CD4-positive, alpha-beta memory T cell (primary cell): ENCODE data around the gene IRAK1. TPM values are rescaled to one million over a fixed set of nuclear protein-coding genes. Genes with fewer than 3 reads are reported as not detected.

Experiments
- CTCF ChIA-PET: fragments of 350-600 bp; sonication (Branson Sonifier 250); formaldehyde crosslinking; loops from one replicate; lab custom pipeline; 2021; ENCODE audit warnings: inconsistent platforms; ENCODE audit not compliant: partially characterized antibody; lab: Charles Lee
- POLR2A ChIA-PET: fragments of 350-600 bp; sonication (Branson Sonifier 250); formaldehyde crosslinking; loops from one replicate; lab custom pipeline; 2021; ENCODE audit not compliant: partially characterized antibody; lab: Charles Lee
- DNase-seq, 5 donors: peaks; one replicate each; pipeline versions ENCODE4 v3.0.0 to v3.0.0-alpha.2; 2020 to 2022; ENCODE audit warnings: mixed read lengths in 1 of 5
- H3K27ac ChIP-seq: one replicate; pipeline ENCODE4 v1.7.0; 2013; ENCODE audit warnings: low read depth, low read length
- H3K27me3 ChIP-seq: 2 replicates; pipeline ENCODE4 v1.7.0; 2013; ENCODE audit warnings: mild to moderate bottlenecking, low read length, moderate library complexity; ENCODE audit not compliant: insufficient read depth
- H3K36me3 ChIP-seq: 2 replicates; pipeline ENCODE4 v1.7.0; 2013; ENCODE audit warnings: mild to moderate bottlenecking, low read length, moderate library complexity; ENCODE audit not compliant: insufficient read depth
- H3K4me1 ChIP-seq: 2 replicates; pipeline ENCODE4 v1.7.0; 2013; ENCODE audit warnings: mild to moderate bottlenecking, low read length, moderate library complexity; ENCODE audit not compliant: insufficient read depth
- H3K4me3 ChIP-seq, 2 donors: one replicate each; pipeline ENCODE4 v1.7.0; 2013; ENCODE audit warnings: low read length in 2 of 2, mild to moderate bottlenecking in 1 of 2
- H3K9me3 ChIP-seq, 2 donors: one replicate each; pipeline ENCODE4 v1.7.0; 2013; ENCODE audit warnings: low read length in 2 of 2, control low read depth in 1 of 2; ENCODE audit not compliant: control insufficient read depth in 1 of 2
- H3K27ac Mint-ChIP-seq, 7 donors: one replicate each; pipeline ENCODE4 v1.8.0; 2020 to 2021; ENCODE audit warnings: mixed read lengths in 7 of 7, mild to moderate bottlenecking in 6 of 7, inconsistent platforms in 3 of 7, moderate library complexity in 3 of 7
- H3K27me3 Mint-ChIP-seq, 2 donors: one replicate each; pipeline ENCODE4 v1.8.0; 2020 to 2021; ENCODE audit warnings: mixed read lengths in 2 of 2
- H3K36me3 Mint-ChIP-seq, 2 donors: one replicate each; pipeline ENCODE4 v1.8.0; 2020 to 2021; ENCODE audit warnings: mixed read lengths in 2 of 2, inconsistent platforms in 1 of 2, mild to moderate bottlenecking in 1 of 2
- H3K4me1 Mint-ChIP-seq, 4 donors: one replicate each; pipeline ENCODE4 v1.8.0; 2020 to 2021; ENCODE audit warnings: mixed read lengths in 4 of 4, mild to moderate bottlenecking in 1 of 4
- H3K4me3 Mint-ChIP-seq, 8 donors: one replicate each; pipeline ENCODE4 v1.8.0; 2020 to 2021; ENCODE audit warnings: mixed read lengths in 8 of 8, mild to moderate bottlenecking in 7 of 8, moderate library complexity in 6 of 8, inconsistent platforms in 3 of 8
- H3K9me3 Mint-ChIP-seq, 8 donors: one replicate each; pipeline ENCODE4 v1.8.0; 2020 to 2021; ENCODE audit warnings: mixed read lengths in 8 of 8, mild to moderate bottlenecking in 5 of 8, inconsistent platforms in 3 of 8, moderate library complexity in 1 of 8
- intact Hi-C: fragments of 100-400 bp; cut with micrococcal nuclease; formaldehyde crosslinking; loops from one replicate; pipeline ENCODE4 v1.15.1; 2023
- polyA plus RNA-seq, 2 donors: library from polyadenylated mRNA; unstranded; fragments of 300-500 nt; fragmentation: Illumina TruSeq; gene quantifications; one replicate each; pipeline ENCODE4 v1.2.3, GENCODE V29; 2021
- total RNA-seq, 2 experiments: library from RNA; stranded (reverse); gene quantifications; one replicate each; pipeline ENCODE4 v1.2.3, GENCODE V29; 2021

IRAK1 gene
- total and polyA plus RNA-seq, 4 experiments from 2014 or later: 38.1 to 74.5 (median 65.7) TPM

DNA sequence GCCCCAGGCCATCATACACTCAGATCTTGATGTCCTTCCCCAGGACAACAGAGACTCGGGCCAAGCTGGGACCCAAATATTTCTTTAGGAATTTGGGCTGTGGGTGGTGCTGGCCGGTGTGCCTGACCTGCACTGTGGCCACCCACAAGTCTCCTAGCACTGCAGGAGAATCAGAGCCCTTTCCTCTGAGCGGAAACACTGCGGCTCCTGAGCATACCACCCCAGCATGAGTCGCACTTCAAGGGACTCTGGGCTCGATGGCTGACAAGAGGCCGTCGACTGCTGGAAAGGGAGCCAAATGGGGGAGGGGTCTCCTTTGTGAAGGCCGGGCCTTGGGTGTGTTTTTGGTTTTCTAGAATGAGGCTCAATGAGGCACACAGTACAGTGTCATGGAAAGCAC lies 13.0 kb upstream of the IRAK1 start:
- Histone ChIP-seq H3K27ac (no peak overlapping the region), H3K36me3 (peaks cover 24% of the 10 kb centered on the region), H3K4me3 (no peak overlapping the region), H3K4me1 (no peaks in the 10 kb centered on the region), H3K9me3 (no peaks in the 10 kb centered on the region), H3K27me3 (no peaks in the 10 kb centered on the region)
- DNase-seq: no peak
- CTCF ChIA-PET: no interaction called here
- Mint-ChIP-seq H3K36me3 (peaks cover 4 to 48% of the 10 kb centered on the region in 2 donors), H3K27me3 (no peaks in the 10 kb centered on the region), H3K27ac (peak overlapping the region in 1 of 7 donors; percentile 76), H3K4me1 (peaks cover 11 to 27% (median 16%) of the 10 kb centered on the region in 4 donors), H3K9me3 (no peaks in the 10 kb centered on the region), H3K4me3 (no peak overlapping the region)
- intact Hi-C loops: no loop called here
- POLR2A ChIA-PET: no interaction called here

DNA sequence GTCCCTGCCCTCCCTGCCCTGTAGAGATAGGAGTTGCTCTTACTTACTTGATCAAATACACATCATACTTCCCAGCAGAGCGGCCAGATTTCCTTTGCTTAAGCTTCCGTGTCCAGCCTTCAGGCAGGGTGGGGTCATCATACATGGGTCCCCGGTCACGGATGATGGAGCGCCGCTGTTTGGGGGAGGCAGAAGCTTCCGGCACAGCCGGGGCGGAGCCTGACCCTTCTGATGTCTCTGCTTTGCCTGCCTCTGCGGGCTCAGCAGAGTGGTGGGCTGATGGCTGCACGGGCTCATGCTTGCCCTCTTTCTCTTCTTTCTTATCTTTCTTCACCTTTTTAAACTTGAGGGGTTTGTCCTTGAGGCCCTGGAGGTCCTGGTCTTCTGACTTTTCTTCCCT lies 12.5 kb upstream of the IRAK1 start:
- peaks cover 24% of the 10 kb centered on the region for H3K36me3 ChIP-seq
- Mint-ChIP-seq H3K27ac (peak overlapping the region in 1 of 7 donors; percentile 12), H3K4me1 (peaks cover 9 to 24% (median 15%) of the 10 kb centered on the region in 4 donors)

DNA sequence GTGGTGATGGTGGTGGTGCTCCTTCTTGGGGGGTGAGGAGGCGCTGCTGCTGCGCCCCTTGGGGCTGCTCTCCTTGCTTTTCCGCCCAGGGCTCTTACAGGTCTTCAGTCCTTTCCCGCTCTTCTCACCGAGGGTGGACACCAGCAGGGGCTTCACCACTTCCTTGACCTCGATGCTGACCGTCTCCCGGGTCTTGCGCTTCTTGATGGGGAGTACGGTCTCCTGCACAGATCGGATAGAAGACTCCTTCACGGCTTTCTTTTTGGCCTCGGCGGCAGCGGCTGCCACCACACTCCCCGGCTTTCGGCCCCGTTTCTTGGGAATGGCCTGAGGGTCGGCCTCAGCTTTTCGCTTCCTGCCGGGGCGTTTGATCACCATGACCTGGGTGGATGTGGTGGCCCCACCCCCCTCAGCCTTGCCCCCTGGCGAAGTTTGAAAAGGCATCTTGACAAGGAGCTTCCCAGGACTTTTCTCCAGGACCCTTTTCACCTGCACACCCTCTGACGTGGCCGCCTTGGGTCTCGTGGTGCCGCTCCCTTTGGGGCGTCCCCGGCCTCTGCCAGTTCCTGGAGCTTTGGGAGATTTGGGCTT lies 11.1 kb upstream of the IRAK1 start:
- POLR2A ChIA-PET: interaction anchor here (0.6 to 1.2 kb wide), 2 partner anchors 11 to 271 kb away, joined by 3 to 4 read pairs; partner anchors contain the start of gene IRAK1
- intact Hi-C loops: no loop called here

More for the DNA sequence above, 12.5 kb upstream of the IRAK1 start:
- intact Hi-C loops: no loop called here
- H3K4me3 Mint-ChIP-seq: no peak overlapping the region
- peaks cover 4 to 52% of the 10 kb centered on the region in 2 donors for H3K36me3 Mint-ChIP-seq
- Histone ChIP-seq H3K27me3 (no peaks in the 10 kb centered on the region), H3K4me3 (no peak overlapping the region), H3K27ac (no peak overlapping the region), H3K4me1 (no peaks in the 10 kb centered on the region), H3K9me3 (no peaks in the 10 kb centered on the region)
- CTCF ChIA-PET: no interaction called here
- POLR2A ChIA-PET: no interaction called here
- no peaks in the 10 kb centered on the region for H3K9me3 Mint-ChIP-seq
- H3K27me3 Mint-ChIP-seq: no peaks in the 10 kb centered on the region
- DNase-seq: no peak

DNA sequence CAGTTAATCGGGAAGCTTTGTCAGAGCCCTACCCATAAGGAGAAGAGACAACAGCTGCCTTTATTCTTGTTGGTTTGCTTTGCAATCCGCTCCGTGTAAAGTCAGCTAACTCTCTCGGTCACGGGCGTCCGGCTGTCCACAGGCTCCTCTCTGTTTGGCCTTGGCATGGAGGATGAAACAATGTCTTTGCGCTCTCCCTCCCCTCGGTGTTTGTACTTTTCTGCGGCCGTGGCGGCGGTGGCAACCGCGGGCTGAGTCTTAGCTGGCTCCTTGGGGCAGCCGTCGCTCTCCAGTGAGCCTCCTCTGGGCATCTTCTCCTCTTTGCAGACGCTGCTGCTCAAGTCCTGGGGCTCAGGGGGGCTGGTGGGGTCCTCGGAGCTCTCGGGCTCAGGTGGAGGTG lies 10.6 kb upstream of the IRAK1 start:
- no peak overlapping the region for H3K4me3 Mint-ChIP-seq
- H3K36me3 Mint-ChIP-seq: peaks cover 4 to 47% of the 10 kb centered on the region in 2 donors
- H3K27ac Mint-ChIP-seq: no peak overlapping the region
- H3K4me3 ChIP-seq: no peak overlapping the region
- CTCF ChIA-PET: interaction anchor here (1.6 kb wide), 1 partner anchor 107 kb away, joined by 3 read pairs; no protein-coding TSS in a partner anchor
- peaks cover 6 to 14% (median 8%) of the 10 kb centered on the region in 4 donors for H3K4me1 Mint-ChIP-seq
- H3K27me3 ChIP-seq: no peaks in the 10 kb centered on the region
- POLR2A ChIA-PET: interaction anchor here (1.2 kb wide), 1 partner anchor 10 kb away, joined by 3 read pairs; the partner anchor contains the start of gene IRAK1
- no peak for DNase-seq
- peaks cover 24% of the 10 kb centered on the region for H3K36me3 ChIP-seq
- H3K4me1 ChIP-seq: no peaks in the 10 kb centered on the region
- no peaks in the 10 kb centered on the region for H3K9me3 Mint-ChIP-seq
- no peak overlapping the region for H3K27ac ChIP-seq
- intact Hi-C loops: no loop called here
- H3K27me3 Mint-ChIP-seq: no peaks in the 10 kb centered on the region
- no peaks in the 10 kb centered on the region for H3K9me3 ChIP-seq

More for the DNA sequence above, 11.1 kb upstream of the IRAK1 start:
- H3K9me3 Mint-ChIP-seq: no peaks in the 10 kb centered on the region
- peaks cover 6 to 14% (median 8%) of the 10 kb centered on the region in 4 donors for H3K4me1 Mint-ChIP-seq
- Histone ChIP-seq H3K27me3 (no peaks in the 10 kb centered on the region), H3K4me3 (no peak overlapping the region), H3K36me3 (peaks cover 24% of the 10 kb centered on the region), H3K9me3 (no peaks in the 10 kb centered on the region), H3K27ac (no peak overlapping the region), H3K4me1 (no peaks in the 10 kb centered on the region)
- H3K27ac Mint-ChIP-seq: no peak overlapping the region
- no peak for DNase-seq
- CTCF ChIA-PET: no interaction called here
- H3K36me3 Mint-ChIP-seq: peaks cover 4 to 45% of the 10 kb centered on the region in 2 donors
- H3K4me3 Mint-ChIP-seq: no peak overlapping the region
- H3K27me3 Mint-ChIP-seq: no peaks in the 10 kb centered on the region

DNA sequence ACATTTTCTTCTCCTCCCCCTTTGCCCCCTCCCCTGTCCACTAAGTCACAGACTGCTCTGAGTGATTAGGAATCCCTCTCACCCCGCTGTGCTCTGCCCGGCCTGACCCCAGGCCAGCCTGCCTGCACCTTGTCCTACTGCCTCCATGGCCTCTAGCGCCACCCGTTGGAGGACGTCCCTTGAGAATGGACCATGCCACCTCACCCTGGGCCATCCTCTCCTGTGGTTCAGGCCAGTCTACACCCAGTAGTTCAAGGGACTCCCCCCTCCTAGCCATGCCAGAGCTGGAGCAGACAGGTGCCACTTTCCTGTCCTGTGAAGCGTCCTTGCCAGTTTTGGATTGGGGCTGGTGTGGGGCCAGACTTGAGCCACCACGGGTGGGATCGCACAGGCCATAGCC lies 9.7 kb upstream of the IRAK1 start:
- Histone ChIP-seq H3K27ac (no peak overlapping the region), H3K4me1 (no peaks in the 10 kb centered on the region), H3K9me3 (no peaks in the 10 kb centered on the region), H3K27me3 (no peaks in the 10 kb centered on the region), H3K4me3 (no peak overlapping the region), H3K36me3 (peaks cover 24% of the 10 kb centered on the region)
- Mint-ChIP-seq H3K9me3 (no peaks in the 10 kb centered on the region), H3K36me3 (peaks cover 4 to 44% of the 10 kb centered on the region in 2 donors), H3K4me1 (peaks cover 6 to 14% (median 6%) of the 10 kb centered on the region in 4 donors), H3K27ac (peak overlapping the region in 4 of 7 donors; percentile 39 to 62 (median 49)), H3K27me3 (no peaks in the 10 kb centered on the region), H3K4me3 (no peak overlapping the region)
- intact Hi-C loops: loop anchor here (10.0 kb wide), 1 partner anchor 65 kb away; the partner anchor contains the start of gene MECP2
- ChIA-PET POLR2A (no interaction called here), CTCF (interaction anchor here (1.6 kb wide), 1 partner anchor 108 kb away, joined by 3 read pairs; no protein-coding TSS in a partner anchor)
- DNase-seq: no peak

DNA sequence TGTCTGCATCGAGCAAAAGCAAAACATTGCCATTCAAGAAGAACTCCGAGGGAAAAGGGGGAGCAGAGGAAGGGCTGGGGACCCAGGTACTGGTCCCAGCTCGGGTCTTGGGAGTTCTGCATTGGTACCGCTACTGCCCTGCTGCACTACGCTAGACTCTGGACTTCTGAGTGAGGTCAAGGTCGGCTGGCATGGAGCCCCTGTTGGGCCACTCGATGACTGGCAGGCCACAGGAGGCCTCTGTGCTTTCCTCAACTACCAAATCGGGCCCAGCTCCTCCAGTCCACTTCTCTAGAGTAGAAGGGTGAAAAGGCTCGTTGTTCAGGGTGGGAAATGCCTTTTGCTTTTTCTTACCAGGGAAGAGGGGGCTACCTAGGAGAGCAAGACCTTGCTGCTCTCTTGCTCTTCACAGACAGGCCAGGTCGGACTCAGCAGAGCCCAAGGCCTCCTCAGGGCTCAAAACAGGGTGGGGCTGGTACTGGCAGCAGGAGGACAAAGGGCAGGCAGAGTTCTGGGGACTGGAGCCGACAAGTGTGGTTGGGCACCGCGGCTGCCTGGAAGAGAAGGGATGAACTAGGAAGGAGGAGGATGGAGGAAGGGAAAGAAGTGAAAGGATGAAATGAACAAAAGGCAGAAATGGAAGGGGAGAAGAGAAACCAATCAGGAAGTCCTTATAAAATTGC lies 8.9 kb upstream of the IRAK1 start:
- no peaks in the 10 kb centered on the region for H3K4me1 ChIP-seq
- Mint-ChIP-seq H3K36me3 (peaks cover 4 to 40% of the 10 kb centered on the region in 2 donors), H3K27me3 (no peaks in the 10 kb centered on the region), H3K27ac (peak overlapping the region in 5 of 7 donors; percentile 6 to 46 (median 10)), H3K4me1 (peaks cover 6 to 14% (median 6%) of the 10 kb centered on the region in 4 donors), H3K9me3 (peaks cover 0 to 1% (median 0%) of the 10 kb centered on the region in 8 donors), H3K4me3 (no peak overlapping the region)
- H3K27me3 ChIP-seq: no peaks in the 10 kb centered on the region
- no peaks in the 10 kb centered on the region for H3K9me3 ChIP-seq
- no peak overlapping the region for H3K4me3 ChIP-seq
- no peak for DNase-seq
- no peak overlapping the region for H3K27ac ChIP-seq
- intact Hi-C loops: loop anchor here (10.0 kb wide), 1 partner anchor 66 kb away; the partner anchor contains the start of gene MECP2
- ChIA-PET CTCF (interaction anchor here (1.6 kb wide), 1 partner anchor 109 kb away, joined by 3 read pairs; no protein-coding TSS in a partner anchor), POLR2A (interaction anchor here (1.1 kb wide), 1 partner anchor 9 kb away, joined by 3 read pairs; no protein-coding TSS in a partner anchor)
- H3K36me3 ChIP-seq: peaks cover 24% of the 10 kb centered on the region

DNA sequence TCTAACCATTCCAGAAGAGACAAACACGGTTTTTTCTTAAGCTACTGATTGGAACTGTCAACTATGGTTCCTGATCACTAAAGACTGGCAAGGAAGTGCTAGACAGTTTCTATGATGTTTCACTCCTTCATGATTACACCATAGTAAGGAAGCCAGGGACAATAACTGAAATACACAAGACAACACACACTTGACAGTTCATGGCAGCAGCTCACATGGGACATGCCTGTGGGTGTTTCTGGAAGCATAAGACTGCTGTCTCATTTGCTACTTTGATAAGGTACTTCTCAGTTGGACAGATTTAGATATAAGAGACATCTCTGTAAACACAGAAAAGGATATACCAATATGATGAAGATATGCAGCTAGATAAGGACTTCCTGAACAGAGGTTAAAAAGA lies 8.3 kb upstream of the IRAK1 start:
- Histone ChIP-seq H3K4me1 (no peaks in the 10 kb centered on the region), H3K36me3 (peaks cover 24% of the 10 kb centered on the region), H3K9me3 (no peaks in the 10 kb centered on the region), H3K27me3 (no peaks in the 10 kb centered on the region), H3K4me3 (no peak overlapping the region), H3K27ac (no peak overlapping the region)
- no peak for DNase-seq
- CTCF ChIA-PET: interaction anchor here (1.3 kb wide), 1 partner anchor 14 kb away, joined by 4 read pairs; no protein-coding TSS in a partner anchor
- H3K36me3 Mint-ChIP-seq: peaks cover 4 to 37% of the 10 kb centered on the region in 2 donors
- peaks cover 4 to 18% (median 6%) of the 10 kb centered on the region in 4 donors for H3K4me1 Mint-ChIP-seq
- intact Hi-C loops: loop anchor here (10.0 kb wide), 1 partner anchor 67 kb away; the partner anchor contains the start of gene MECP2
- H3K27me3 Mint-ChIP-seq: no peaks in the 10 kb centered on the region
- POLR2A ChIA-PET: interaction anchor here (1.1 kb wide), 1 partner anchor 8 kb away, joined by 3 read pairs; no protein-coding TSS in a partner anchor
- no peak overlapping the region for H3K4me3 Mint-ChIP-seq
- H3K27ac Mint-ChIP-seq: peak overlapping the region in 1 of 7 donors; percentile 46
- peaks cover 0 to 1% (median 0%) of the 10 kb centered on the region in 8 donors for H3K9me3 Mint-ChIP-seq
